HL-60 (cell line): ENCODE data around the gene CLNS1A.

Source experiments
- DNase-seq, 2 experiments: peaks; one replicate each; pipeline ENCODE4 v3.0.0-alpha.2; 2010 to 2020; ENCODE audit warnings: low read depth in 1 of 2, low spot score in 1 of 2
- H3K27ac ChIP-seq: fragments of 250-450 bp; sonication (Bioruptor Pico); replicated peaks from 2 replicates; pipeline ENCODE4 v1.5.1; 2020; ENCODE audit warnings: mild to moderate bottlenecking, moderate library complexity
- H3K27me3 ChIP-seq: fragments of 250-450 bp; sonication (Bioruptor Pico); 2 replicates; pipeline ENCODE4 v1.5.1; 2021; ENCODE audit warnings: mild to moderate bottlenecking, moderate library complexity; ENCODE audit not compliant: insufficient read depth, poor library complexity, severe bottlenecking
- H3K4me3 ChIP-seq: replicated peaks from 2 replicates; pipeline ENCODE4 v1.5.1; 2011; ENCODE audit warnings: mild to moderate bottlenecking, control low read depth, low read length; ENCODE audit not compliant: insufficient read depth
- GABPA ChIP-seq: IDR thresholded peaks from 2 replicates; pipeline ENCODE4 v1.6.1; 2012; ENCODE audit warnings: low read depth
- POLR2AphosphoS5 ChIP-seq: IDR thresholded peaks from 2 replicates; pipeline ENCODE4 v1.6.1; 2012; ENCODE audit warnings: low read depth
- SPI1 ChIP-seq: IDR thresholded peaks from 2 replicates; pipeline ENCODE4 v1.6.1; 2012; ENCODE audit warnings: low read depth, mild to moderate bottlenecking, borderline replicate concordance
- TF ChIP-seq, protein P1 (sequence below): IDR thresholded peaks from one replicate; pipeline ENCODE4 v1.5.1; 2011; ENCODE audit warnings: low read length, control low read depth, inconsistent platforms; ENCODE audit not compliant: insufficient read depth
- TF ChIP-seq, protein P2 (sequence below): IDR thresholded peaks from 2 replicates; pipeline ENCODE4 v1.6.1; 2012; ENCODE audit warnings: low read depth; ENCODE audit not compliant: insufficient replicate concordance

Gene CLNS1A

DNA sequence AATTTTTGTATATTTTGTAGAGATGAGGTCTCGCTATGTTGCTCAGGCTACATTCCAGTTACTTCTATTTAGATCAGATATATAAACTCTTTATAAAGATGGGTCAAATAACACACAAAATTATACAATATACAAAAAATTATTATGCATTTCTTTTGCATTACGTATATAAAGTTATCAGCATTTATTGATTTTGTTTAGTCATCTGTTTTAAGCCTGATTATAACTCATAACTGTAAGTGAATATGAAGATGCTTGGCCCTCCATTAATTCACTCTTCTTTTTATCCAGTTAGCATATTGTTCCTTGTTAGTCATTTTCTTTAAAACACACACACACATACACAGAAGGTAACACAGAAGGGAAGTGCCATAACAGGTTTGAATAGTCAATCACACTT lies 33.3 kb downstream of the CLNS1A start:
- TF ChIP-seq SPI1: no peak
- TF ChIP-seq, protein P1, sequence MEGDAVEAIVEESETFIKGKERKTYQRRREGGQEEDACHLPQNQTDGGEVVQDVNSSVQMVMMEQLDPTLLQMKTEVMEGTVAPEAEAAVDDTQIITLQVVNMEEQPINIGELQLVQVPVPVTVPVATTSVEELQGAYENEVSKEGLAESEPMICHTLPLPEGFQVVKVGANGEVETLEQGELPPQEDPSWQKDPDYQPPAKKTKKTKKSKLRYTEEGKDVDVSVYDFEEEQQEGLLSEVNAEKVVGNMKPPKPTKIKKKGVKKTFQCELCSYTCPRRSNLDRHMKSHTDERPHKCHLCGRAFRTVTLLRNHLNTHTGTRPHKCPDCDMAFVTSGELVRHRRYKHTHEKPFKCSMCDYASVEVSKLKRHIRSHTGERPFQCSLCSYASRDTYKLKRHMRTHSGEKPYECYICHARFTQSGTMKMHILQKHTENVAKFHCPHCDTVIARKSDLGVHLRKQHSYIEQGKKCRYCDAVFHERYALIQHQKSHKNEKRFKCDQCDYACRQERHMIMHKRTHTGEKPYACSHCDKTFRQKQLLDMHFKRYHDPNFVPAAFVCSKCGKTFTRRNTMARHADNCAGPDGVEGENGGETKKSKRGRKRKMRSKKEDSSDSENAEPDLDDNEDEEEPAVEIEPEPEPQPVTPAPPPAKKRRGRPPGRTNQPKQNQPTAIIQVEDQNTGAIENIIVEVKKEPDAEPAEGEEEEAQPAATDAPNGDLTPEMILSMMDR: no peak
- no peak for TF ChIP-seq GABPA
- no peak for TF ChIP-seq POLR2AphosphoS5
- DNase-seq: no peak
- Histone ChIP-seq H3K4me3 (no peak overlapping the region), H3K27ac (no peak overlapping the region), H3K27me3 (no peaks in the 10 kb centered on the region)

DNA sequence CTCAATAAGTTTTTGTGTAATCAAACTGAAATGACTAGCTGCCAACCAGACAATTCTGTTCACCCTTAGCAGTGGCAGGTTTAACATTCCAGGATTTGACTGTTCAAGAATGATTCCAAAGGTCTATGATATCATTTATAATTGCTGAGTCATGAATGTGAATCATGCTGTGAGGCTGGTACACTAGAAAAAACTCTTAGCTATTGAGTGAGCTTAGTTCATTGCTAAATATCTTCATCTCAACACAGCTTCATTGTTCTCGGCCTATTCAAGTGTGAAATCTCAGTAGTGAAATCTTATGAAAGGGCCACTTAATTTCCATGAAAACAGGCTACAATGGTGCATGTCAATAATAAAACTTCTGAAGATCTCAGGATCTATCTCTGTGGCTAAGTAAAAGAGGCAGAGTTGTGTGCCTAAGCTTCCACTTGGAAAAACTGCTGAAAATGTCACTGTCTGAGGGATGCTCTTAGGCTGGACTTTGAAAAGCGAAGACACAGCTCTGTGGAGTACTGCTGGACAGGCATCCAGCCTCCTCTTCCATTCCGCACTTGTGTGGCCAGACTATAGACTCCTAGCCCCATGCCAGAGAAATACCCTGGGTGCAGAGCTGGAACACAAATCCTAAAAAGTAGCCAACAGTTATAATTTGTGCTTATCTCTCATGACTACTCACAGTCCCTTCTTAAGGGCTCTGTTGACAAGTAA lies 35.1 kb downstream of the CLNS1A start:
- Histone ChIP-seq H3K27ac (no peak overlapping the region), H3K27me3 (no peaks in the 10 kb centered on the region), H3K4me3 (no peak overlapping the region)
- no peak for DNase-seq
- TF ChIP-seq, protein P2, sequence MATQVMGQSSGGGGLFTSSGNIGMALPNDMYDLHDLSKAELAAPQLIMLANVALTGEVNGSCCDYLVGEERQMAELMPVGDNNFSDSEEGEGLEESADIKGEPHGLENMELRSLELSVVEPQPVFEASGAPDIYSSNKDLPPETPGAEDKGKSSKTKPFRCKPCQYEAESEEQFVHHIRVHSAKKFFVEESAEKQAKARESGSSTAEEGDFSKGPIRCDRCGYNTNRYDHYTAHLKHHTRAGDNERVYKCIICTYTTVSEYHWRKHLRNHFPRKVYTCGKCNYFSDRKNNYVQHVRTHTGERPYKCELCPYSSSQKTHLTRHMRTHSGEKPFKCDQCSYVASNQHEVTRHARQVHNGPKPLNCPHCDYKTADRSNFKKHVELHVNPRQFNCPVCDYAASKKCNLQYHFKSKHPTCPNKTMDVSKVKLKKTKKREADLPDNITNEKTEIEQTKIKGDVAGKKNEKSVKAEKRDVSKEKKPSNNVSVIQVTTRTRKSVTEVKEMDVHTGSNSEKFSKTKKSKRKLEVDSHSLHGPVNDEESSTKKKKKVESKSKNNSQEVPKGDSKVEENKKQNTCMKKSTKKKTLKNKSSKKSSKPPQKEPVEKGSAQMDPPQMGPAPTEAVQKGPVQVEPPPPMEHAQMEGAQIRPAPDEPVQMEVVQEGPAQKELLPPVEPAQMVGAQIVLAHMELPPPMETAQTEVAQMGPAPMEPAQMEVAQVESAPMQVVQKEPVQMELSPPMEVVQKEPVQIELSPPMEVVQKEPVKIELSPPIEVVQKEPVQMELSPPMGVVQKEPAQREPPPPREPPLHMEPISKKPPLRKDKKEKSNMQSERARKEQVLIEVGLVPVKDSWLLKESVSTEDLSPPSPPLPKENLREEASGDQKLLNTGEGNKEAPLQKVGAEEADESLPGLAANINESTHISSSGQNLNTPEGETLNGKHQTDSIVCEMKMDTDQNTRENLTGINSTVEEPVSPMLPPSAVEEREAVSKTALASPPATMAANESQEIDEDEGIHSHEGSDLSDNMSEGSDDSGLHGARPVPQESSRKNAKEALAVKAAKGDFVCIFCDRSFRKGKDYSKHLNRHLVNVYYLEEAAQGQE: no peak
- TF ChIP-seq SPI1: no peak

DNA sequence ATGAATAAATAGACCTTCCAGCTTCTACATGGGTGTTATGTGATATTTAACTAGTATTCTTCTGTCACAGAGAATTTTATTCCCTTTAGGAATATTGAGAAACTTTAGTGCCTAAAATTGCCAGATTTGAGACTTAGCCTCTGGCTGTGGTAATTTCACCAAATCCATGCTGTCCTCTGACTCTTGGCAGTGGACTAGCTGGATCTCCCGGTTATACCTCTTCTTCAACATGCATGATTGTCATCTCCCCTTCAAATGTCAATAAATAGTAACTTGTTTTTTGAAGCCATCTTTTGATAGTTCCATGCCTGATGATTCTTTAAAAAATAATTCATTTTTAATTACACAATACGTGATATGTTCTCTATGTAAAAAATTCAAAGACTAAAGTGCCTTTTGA lies 39.4 kb downstream of the CLNS1A start:
- DNase-seq: no peak
- Histone ChIP-seq H3K27ac (no peak overlapping the region), H3K4me3 (no peak overlapping the region), H3K27me3 (no peaks in the 10 kb centered on the region)
- TF ChIP-seq SPI1: no peak
- TF ChIP-seq, protein P2: no peak
- no peak for TF ChIP-seq POLR2AphosphoS5
- TF ChIP-seq GABPA: no peak

DNA sequence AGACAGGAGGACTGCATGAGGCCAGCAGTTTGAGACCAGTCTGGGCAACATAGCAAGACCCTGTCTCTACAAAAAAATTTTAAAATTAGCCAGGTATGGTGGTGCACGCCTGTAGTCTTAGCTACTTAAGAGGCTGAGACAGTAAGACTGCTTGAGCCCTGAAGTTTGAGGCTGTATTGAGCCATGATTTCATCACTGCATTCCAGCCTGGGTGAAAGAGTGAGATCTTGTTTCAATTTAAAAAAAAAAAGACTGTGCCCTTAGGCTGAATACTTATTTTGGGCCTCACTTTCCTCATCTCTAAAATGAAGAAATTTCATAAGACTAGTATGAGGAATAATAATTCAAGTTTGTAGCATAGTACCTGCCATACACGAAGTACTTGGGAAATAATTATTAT lies 41.0 kb downstream of the CLNS1A start:
- H3K27ac ChIP-seq: no peak overlapping the region
- TF ChIP-seq POLR2AphosphoS5 (no peak), GABPA (no peak), SPI1 (no peak)
- TF ChIP-seq, protein P1: no peak
- TF ChIP-seq, protein P2: no peak
- H3K4me3 ChIP-seq: no peak overlapping the region
- no peaks in the 10 kb centered on the region for H3K27me3 ChIP-seq
- DNase-seq: no peak
